K562 (cell line): ENCODE data around the gene SLC4A11. TPM values are rescaled to one million over a fixed set of nuclear protein-coding genes. Genes with fewer than 3 reads are reported as not detected.

Source experiments
- ELF4 ChIP-seq: fragments of 450-650 bp; formaldehyde crosslinking; IDR thresholded peaks from 2 replicates; pipeline ENCODE4 v1.4.0; 2022; ENCODE audit warnings: missing genetic modification characterization
- FIP1L1 ChIP-seq: fragments of 200-400 bp; formaldehyde crosslinking; IDR thresholded peaks from 2 replicates; pipeline ENCODE4 v1.6.1; 2018; ENCODE audit warnings: mild to moderate bottlenecking, low read depth, low read length; ENCODE audit not compliant: poor library complexity, severe bottlenecking
- GATA2 ChIP-seq: sonication (generic); formaldehyde crosslinking; IDR thresholded peaks from 2 replicates; pipeline ENCODE4 v1.4.0; 2020; ENCODE audit warnings: mild to moderate bottlenecking, missing genetic modification reagents
- HDAC1 ChIP-seq, 2 experiments: fragments of 450-650 bp; IDR thresholded peaks; 2 replicates each; pipeline ENCODE4 v1.6.1; 2016 to 2017; ENCODE audit warnings: inconsistent platforms in 1 of 2, mild to moderate bottlenecking in 1 of 2, moderate library complexity in 1 of 2
- KDM1A ChIP-seq, 2 experiments: fragments of 450-650 bp; IDR thresholded peaks; 2 replicates each; pipeline ENCODE4 v1.6.1; 2016; ENCODE audit warnings: mild to moderate bottlenecking in 2 of 2
- PHF20 ChIP-seq: fragments of 450-650 bp; IDR thresholded peaks from 2 replicates; pipeline ENCODE4 v1.6.1; 2018; ENCODE audit not compliant: partially characterized antibody
- PHTF2 ChIP-seq: fragments of 250-450 bp; sonication (Bioruptor Pico); IDR thresholded peaks from 2 replicates; pipeline ENCODE4 v1.5.0; 2021; ENCODE audit warnings: mild to moderate bottlenecking
- SIRT6 ChIP-seq: IDR thresholded peaks from one replicate; pipeline ENCODE4 v1.6.1; 2012; ENCODE audit warnings: low read depth, mild to moderate bottlenecking, control low read depth, inconsistent platforms, low read length, moderate library complexity
- TAL1 ChIP-seq: fragments of 450-650 bp; IDR thresholded peaks from 2 replicates; pipeline ENCODE4 v1.6.1; 2016; ENCODE audit warnings: mild to moderate bottlenecking
- ZBED1 ChIP-seq: IDR thresholded peaks from 2 replicates; pipeline ENCODE4 v1.6.1; 2014
- ZNF197 ChIP-seq: fragments of 200-800 bp; sonication (Bioruptor generic); IDR thresholded peaks from 2 replicates; pipeline ENCODE4 v1.6.1; 2016; ENCODE audit warnings: low read depth, missing genetic modification characterization, missing compliant biosample characterization
- polyA plus RNA-seq, 8 experiments: library from polyadenylated mRNA; depleted of rRNA in 4 of 8; stranded (reverse) in 5 of 8; unstranded in 3 of 8; fragments of >200 nt; fragmentation: Nextera tagmentation in 2 of 8; fragmentation: Illumina TruSeq in 1 of 8; extraction: Ambion mirVana in 2 of 8; extraction: Trizol in 1 of 8; gene quantifications; 2 replicates each; pipeline versions ENCODE4 v1.2.1 to v1.2.3, GENCODE V29; 2011 to 2014; ENCODE audit warnings: inconsistent platforms in 1 of 8, missing spikeins in 1 of 8
- total RNA-seq, 7 experiments: library from RNA; depleted of rRNA in 6 of 7; stranded (reverse); fragments of >200 nt in 6 of 7; fragmentation: Illumina TruSeq in 2 of 7; extraction: Trizol in 2 of 7; gene quantifications; 2 replicates each; pipeline versions ENCODE4 v1.2.1 to v1.2.3, GENCODE V29; 2011 to 2021; ENCODE audit warnings: low replicate concordance in 1 of 7
- TF ChIP-seq, protein P1 (sequence below): sonication (generic); formaldehyde crosslinking; IDR thresholded peaks from 2 replicates; pipeline ENCODE4 v1.8.0; 2022; ENCODE audit warnings: missing genetic modification reagents, mild to moderate bottlenecking, borderline replicate concordance
- TF ChIP-seq, protein P2 (sequence below): fragments of 450-650 bp; IDR thresholded peaks from 2 replicates; pipeline ENCODE4 v1.6.1; 2016; ENCODE audit warnings: mild to moderate bottlenecking, moderate library complexity
- TF ChIP-seq, protein P3 (sequence below), 2 experiments: IDR thresholded peaks; 2 replicates each; pipeline ENCODE4 v1.6.1; 2012; ENCODE audit warnings: improper control_type of control experiment in 2 of 2, low read depth in 2 of 2, low read length in 2 of 2, borderline replicate concordance in 1 of 2

Gene SLC4A11
- total and polyA plus RNA-seq, 9 of the 15 experiments (the other 6 are each of a cell fraction or from before 2014, with no cell fraction given), result 0.10 to 2.0 (median 0.20) TPM

DNA sequence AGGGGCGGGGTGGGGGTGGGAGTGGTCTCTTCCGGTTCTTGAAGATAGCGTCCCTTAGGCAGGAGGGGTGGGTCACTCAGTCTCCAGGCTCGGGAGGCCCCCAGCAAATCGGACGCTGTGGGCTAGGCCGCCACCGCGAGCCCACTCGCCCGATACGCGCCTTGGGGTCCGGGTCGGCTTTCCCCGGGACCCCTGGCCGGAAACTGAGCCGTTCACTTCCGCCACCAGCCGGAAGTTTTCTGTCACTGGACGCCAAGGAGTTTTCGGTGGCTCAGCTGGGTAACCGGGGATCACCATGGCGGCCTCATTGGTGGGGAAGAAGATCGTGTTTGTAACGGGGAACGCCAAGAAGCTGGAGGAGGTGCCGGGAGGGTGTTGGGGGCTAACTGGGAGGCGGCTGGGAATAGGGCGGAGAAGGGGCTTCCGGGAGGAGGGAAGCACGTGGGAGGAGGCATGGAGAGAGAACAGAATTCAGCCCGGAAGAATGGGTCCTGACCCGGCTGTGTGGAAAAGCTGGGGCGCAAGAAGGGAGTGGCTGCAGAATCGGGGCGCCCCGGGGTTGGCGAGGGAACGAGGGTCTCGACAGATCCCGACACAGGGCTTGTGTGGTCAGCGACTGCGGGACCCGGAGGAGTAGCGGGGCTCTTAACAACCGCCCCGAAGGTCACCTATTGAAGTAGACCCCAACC is 29.6 kb downstream of the SLC4A11 start, which contains the start of gene ITPA (continued):
- no peak for TF ChIP-seq ZBED1
- no peak for TF ChIP-seq KDM1A (IDR thresholded peaks at IDR 0.05)
- TF ChIP-seq, protein P1, sequence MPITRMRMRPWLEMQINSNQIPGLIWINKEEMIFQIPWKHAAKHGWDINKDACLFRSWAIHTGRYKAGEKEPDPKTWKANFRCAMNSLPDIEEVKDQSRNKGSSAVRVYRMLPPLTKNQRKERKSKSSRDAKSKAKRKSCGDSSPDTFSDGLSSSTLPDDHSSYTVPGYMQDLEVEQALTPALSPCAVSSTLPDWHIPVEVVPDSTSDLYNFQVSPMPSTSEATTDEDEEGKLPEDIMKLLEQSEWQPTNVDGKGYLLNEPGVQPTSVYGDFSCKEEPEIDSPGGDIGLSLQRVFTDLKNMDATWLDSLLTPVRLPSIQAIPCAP (CRISPR knock-in tag), result no peak
- peak; percentile 75; the same call in 1 of the 2 replicates for TF ChIP-seq ELF4 (CRISPR knock-in tag)
- no peak for TF ChIP-seq TAL1
- peak in 1 of 2 experiments; percentile 97; a peak in 2 of 4 replicates for TF ChIP-seq HDAC1 (IDR thresholded peaks at IDR 0.05)
- TF ChIP-seq GATA2 (CRISPR knock-in tag), result no peak
- TF ChIP-seq SIRT6, result no peak
- TF ChIP-seq FIP1L1, result no peak
- TF ChIP-seq PHF20, result peak; percentile 89
- no peak for TF ChIP-seq ZNF197 (CRISPR knock-in tag)
- no peak for TF ChIP-seq PHTF2 (CRISPR knock-in tag)
- TF ChIP-seq, protein P2, sequence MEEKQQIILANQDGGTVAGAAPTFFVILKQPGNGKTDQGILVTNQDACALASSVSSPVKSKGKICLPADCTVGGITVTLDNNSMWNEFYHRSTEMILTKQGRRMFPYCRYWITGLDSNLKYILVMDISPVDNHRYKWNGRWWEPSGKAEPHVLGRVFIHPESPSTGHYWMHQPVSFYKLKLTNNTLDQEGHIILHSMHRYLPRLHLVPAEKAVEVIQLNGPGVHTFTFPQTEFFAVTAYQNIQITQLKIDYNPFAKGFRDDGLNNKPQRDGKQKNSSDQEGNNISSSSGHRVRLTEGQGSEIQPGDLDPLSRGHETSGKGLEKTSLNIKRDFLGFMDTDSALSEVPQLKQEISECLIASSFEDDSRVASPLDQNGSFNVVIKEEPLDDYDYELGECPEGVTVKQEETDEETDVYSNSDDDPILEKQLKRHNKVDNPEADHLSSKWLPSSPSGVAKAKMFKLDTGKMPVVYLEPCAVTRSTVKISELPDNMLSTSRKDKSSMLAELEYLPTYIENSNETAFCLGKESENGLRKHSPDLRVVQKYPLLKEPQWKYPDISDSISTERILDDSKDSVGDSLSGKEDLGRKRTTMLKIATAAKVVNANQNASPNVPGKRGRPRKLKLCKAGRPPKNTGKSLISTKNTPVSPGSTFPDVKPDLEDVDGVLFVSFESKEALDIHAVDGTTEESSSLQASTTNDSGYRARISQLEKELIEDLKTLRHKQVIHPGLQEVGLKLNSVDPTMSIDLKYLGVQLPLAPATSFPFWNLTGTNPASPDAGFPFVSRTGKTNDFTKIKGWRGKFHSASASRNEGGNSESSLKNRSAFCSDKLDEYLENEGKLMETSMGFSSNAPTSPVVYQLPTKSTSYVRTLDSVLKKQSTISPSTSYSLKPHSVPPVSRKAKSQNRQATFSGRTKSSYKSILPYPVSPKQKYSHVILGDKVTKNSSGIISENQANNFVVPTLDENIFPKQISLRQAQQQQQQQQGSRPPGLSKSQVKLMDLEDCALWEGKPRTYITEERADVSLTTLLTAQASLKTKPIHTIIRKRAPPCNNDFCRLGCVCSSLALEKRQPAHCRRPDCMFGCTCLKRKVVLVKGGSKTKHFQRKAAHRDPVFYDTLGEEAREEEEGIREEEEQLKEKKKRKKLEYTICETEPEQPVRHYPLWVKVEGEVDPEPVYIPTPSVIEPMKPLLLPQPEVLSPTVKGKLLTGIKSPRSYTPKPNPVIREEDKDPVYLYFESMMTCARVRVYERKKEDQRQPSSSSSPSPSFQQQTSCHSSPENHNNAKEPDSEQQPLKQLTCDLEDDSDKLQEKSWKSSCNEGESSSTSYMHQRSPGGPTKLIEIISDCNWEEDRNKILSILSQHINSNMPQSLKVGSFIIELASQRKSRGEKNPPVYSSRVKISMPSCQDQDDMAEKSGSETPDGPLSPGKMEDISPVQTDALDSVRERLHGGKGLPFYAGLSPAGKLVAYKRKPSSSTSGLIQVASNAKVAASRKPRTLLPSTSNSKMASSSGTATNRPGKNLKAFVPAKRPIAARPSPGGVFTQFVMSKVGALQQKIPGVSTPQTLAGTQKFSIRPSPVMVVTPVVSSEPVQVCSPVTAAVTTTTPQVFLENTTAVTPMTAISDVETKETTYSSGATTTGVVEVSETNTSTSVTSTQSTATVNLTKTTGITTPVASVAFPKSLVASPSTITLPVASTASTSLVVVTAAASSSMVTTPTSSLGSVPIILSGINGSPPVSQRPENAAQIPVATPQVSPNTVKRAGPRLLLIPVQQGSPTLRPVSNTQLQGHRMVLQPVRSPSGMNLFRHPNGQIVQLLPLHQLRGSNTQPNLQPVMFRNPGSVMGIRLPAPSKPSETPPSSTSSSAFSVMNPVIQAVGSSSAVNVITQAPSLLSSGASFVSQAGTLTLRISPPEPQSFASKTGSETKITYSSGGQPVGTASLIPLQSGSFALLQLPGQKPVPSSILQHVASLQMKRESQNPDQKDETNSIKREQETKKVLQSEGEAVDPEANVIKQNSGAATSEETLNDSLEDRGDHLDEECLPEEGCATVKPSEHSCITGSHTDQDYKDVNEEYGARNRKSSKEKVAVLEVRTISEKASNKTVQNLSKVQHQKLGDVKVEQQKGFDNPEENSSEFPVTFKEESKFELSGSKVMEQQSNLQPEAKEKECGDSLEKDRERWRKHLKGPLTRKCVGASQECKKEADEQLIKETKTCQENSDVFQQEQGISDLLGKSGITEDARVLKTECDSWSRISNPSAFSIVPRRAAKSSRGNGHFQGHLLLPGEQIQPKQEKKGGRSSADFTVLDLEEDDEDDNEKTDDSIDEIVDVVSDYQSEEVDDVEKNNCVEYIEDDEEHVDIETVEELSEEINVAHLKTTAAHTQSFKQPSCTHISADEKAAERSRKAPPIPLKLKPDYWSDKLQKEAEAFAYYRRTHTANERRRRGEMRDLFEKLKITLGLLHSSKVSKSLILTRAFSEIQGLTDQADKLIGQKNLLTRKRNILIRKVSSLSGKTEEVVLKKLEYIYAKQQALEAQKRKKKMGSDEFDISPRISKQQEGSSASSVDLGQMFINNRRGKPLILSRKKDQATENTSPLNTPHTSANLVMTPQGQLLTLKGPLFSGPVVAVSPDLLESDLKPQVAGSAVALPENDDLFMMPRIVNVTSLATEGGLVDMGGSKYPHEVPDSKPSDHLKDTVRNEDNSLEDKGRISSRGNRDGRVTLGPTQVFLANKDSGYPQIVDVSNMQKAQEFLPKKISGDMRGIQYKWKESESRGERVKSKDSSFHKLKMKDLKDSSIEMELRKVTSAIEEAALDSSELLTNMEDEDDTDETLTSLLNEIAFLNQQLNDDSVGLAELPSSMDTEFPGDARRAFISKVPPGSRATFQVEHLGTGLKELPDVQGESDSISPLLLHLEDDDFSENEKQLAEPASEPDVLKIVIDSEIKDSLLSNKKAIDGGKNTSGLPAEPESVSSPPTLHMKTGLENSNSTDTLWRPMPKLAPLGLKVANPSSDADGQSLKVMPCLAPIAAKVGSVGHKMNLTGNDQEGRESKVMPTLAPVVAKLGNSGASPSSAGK, result no peak
- TF ChIP-seq, protein P3, sequence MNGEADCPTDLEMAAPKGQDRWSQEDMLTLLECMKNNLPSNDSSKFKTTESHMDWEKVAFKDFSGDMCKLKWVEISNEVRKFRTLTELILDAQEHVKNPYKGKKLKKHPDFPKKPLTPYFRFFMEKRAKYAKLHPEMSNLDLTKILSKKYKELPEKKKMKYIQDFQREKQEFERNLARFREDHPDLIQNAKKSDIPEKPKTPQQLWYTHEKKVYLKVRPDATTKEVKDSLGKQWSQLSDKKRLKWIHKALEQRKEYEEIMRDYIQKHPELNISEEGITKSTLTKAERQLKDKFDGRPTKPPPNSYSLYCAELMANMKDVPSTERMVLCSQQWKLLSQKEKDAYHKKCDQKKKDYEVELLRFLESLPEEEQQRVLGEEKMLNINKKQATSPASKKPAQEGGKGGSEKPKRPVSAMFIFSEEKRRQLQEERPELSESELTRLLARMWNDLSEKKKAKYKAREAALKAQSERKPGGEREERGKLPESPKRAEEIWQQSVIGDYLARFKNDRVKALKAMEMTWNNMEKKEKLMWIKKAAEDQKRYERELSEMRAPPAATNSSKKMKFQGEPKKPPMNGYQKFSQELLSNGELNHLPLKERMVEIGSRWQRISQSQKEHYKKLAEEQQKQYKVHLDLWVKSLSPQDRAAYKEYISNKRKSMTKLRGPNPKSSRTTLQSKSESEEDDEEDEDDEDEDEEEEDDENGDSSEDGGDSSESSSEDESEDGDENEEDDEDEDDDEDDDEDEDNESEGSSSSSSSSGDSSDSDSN (IDR thresholded peaks at IDR 0.05; ENCODE audit: borderline replicate concordance in 1 of 2, low read depth in 2 of 2, low read length in 2 of 2), result no peak
